Measurements from ENCODE around the gene PTRHD1. TPM values are rescaled to one million over a fixed set of nuclear protein-coding genes. Genes with fewer than 3 reads are reported as not detected.

PTRHD1 gene
- total RNA-seq, 1 experiment from 2014 or later = 35.1 TPM

DNA sequence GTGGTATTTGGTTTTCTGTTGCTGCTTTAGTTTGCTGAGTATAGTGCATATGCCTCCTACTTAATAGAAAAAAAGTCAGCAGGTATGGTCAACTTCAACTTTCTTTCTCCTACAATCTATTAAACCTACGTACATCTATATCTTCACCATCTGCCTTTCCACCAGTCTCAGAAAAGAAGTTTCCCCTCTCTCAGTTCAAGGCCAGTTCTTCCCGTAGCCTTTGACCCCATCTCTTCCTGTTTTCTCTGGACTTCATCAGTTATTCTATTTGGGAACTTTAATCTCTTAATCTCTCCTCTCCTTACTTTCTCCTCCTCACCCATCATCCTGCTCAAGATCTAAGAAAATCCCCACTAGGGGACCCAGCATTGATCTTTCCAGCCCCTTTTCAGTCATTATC, 5.7 kb downstream of the PTRHD1 start:
- BruUV-seq (replicated peaks) = no TSS peak
- Mint-ChIP-seq H3K27ac (ENCODE audit: low read depth, unreplicated experiment) (no peak overlapping the region), H3K4me3 (ENCODE audit: unreplicated experiment) (no peak overlapping the region), H3K9me3 (ENCODE audit: unreplicated experiment) (no peaks in the 10 kb centered on the region), H3K27me3 (ENCODE audit: insufficient read depth, unreplicated experiment) (no peaks in the 10 kb centered on the region), H3K4me1 (ENCODE audit: insufficient read depth, unreplicated experiment) (peaks cover 9% of the 10 kb centered on the region), H3K36me3 (ENCODE audit: insufficient read depth, unreplicated experiment) (peaks cover 10% of the 10 kb centered on the region)
- intact Hi-C loops (cut with micrococcal nuclease) = no loop called here
- no peak for DNase-seq (ENCODE audit: unreplicated experiment)
- TF ChIP-seq, protein P1, sequence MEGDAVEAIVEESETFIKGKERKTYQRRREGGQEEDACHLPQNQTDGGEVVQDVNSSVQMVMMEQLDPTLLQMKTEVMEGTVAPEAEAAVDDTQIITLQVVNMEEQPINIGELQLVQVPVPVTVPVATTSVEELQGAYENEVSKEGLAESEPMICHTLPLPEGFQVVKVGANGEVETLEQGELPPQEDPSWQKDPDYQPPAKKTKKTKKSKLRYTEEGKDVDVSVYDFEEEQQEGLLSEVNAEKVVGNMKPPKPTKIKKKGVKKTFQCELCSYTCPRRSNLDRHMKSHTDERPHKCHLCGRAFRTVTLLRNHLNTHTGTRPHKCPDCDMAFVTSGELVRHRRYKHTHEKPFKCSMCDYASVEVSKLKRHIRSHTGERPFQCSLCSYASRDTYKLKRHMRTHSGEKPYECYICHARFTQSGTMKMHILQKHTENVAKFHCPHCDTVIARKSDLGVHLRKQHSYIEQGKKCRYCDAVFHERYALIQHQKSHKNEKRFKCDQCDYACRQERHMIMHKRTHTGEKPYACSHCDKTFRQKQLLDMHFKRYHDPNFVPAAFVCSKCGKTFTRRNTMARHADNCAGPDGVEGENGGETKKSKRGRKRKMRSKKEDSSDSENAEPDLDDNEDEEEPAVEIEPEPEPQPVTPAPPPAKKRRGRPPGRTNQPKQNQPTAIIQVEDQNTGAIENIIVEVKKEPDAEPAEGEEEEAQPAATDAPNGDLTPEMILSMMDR (IDR thresholded peaks at IDR 0.05; ENCODE audit: unreplicated experiment) = no peak
- CTCF ChIA-PET = no interaction called here
- POLR2A ChIA-PET = no interaction called here

GRCh38 chr2:24785671-24786321, 7.4 kb downstream of the PTRHD1 start:
- peaks cover 5% of the 10 kb centered on the region for H3K27me3 Mint-ChIP-seq (ENCODE audit: insufficient read depth, unreplicated experiment)
- ChIA-PET POLR2A (no interaction called here), CTCF (interaction anchor here (0.6 kb wide), 1 partner anchor 273 kb away, joined by 3 read pairs; no protein-coding TSS in a partner anchor)
- no peak overlapping the region for H3K4me3 Mint-ChIP-seq (ENCODE audit: unreplicated experiment)
- H3K9me3 Mint-ChIP-seq (ENCODE audit: unreplicated experiment) = peaks cover 5% of the 10 kb centered on the region
- intact Hi-C loops (cut with micrococcal nuclease) = no loop called here
- DNase-seq (ENCODE audit: unreplicated experiment) = no peak
- H3K27ac Mint-ChIP-seq (ENCODE audit: low read depth, unreplicated experiment) = no peak overlapping the region
- no TSS peak for BruUV-seq (replicated peaks)
- peaks cover 10% of the 10 kb centered on the region for H3K36me3 Mint-ChIP-seq (ENCODE audit: insufficient read depth, unreplicated experiment)
- TF ChIP-seq, protein P1 (IDR thresholded peaks at IDR 0.05; ENCODE audit: unreplicated experiment) = no peak
- no peaks in the 10 kb centered on the region for H3K4me1 Mint-ChIP-seq (ENCODE audit: insufficient read depth, unreplicated experiment)

- intact Hi-C loops (cut with micrococcal nuclease) = no loop called here
- Mint-ChIP-seq H3K27ac (ENCODE audit: low read depth, unreplicated experiment) (no peak overlapping the region), H3K36me3 (ENCODE audit: insufficient read depth, unreplicated experiment) (no peaks in the 10 kb centered on the region), H3K27me3 (ENCODE audit: insufficient read depth, unreplicated experiment) (peaks cover 10% of the 10 kb centered on the region), H3K9me3 (ENCODE audit: unreplicated experiment) (peaks cover 11% of the 10 kb centered on the region), H3K4me3 (ENCODE audit: unreplicated experiment) (no peak overlapping the region), H3K4me1 (ENCODE audit: insufficient read depth, unreplicated experiment) (no peaks in the 10 kb centered on the region)
- ChIA-PET CTCF (interaction anchor here (1.2 to 1.8 kb wide), 2 partner anchors 9 to 15 kb away, joined by 3 to 10 read pairs; partner anchors contain the start of genes CENPO and PTRHD1), POLR2A (interaction anchor here (0.6 kb wide), 1 partner anchor 507 kb away, joined by 4 read pairs; no protein-coding TSS in a partner anchor)
- no TSS peak for BruUV-seq (replicated peaks)
- TF ChIP-seq, protein P1 (IDR thresholded peaks at IDR 0.05; ENCODE audit: unreplicated experiment) = no peak
- no peak for DNase-seq (ENCODE audit: unreplicated experiment)
These were observed 9.6 kb downstream of the PTRHD1 start for GRCh38 chr2:24783641-24784040.

DNA sequence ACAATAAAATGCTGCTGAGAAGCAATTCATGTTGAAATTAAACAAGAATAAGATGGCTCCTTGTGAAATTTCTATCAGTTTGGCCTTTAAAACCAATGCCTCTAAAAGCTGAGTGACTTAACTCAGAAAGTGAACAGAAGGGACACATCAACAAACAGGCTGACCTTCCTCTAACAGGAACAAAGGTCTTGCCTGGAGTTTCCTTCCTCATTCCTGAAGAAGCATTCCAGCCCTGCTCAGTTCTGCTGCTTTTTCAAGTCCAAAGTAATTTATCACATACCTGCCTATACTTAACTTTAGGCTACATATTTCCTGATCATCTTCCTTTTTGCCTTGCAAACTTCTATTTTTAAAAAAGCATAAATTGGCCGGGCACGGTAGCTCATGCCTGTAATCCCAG, 14.1 kb downstream of the PTRHD1 start:
- peaks cover 10% of the 10 kb centered on the region for H3K27me3 Mint-ChIP-seq (ENCODE audit: insufficient read depth, unreplicated experiment)

More for the DNA sequence above, 14.1 kb downstream of the PTRHD1 start:
- no peak overlapping the region for H3K27ac Mint-ChIP-seq (ENCODE audit: low read depth, unreplicated experiment)
- no peak for DNase-seq (ENCODE audit: unreplicated experiment)
- ChIA-PET CTCF (interaction anchor here (0.6 to 3.1 kb wide), 5 partner anchors 12 to 615 kb away, joined by 3 to 15 read pairs (median 3); partner anchors contain the start of genes CENPO and PTRHD1), POLR2A (interaction anchor here (0.7 to 1.4 kb wide), 3 partner anchors 9 to 1654 kb away, joined by 3 to 6 read pairs (median 3); no protein-coding TSS in a partner anchor)
- peaks cover 11% of the 10 kb centered on the region for H3K9me3 Mint-ChIP-seq (ENCODE audit: unreplicated experiment)
- no peak overlapping the region for H3K4me3 Mint-ChIP-seq (ENCODE audit: unreplicated experiment)
- TF ChIP-seq, protein P1 (IDR thresholded peaks at IDR 0.05; ENCODE audit: unreplicated experiment) = no peak
- intact Hi-C loops (cut with micrococcal nuclease) = no loop called here
- H3K4me1 Mint-ChIP-seq (ENCODE audit: insufficient read depth, unreplicated experiment) = no peaks in the 10 kb centered on the region
- BruUV-seq (replicated peaks) = no TSS peak
- no peaks in the 10 kb centered on the region for H3K36me3 Mint-ChIP-seq (ENCODE audit: insufficient read depth, unreplicated experiment)

Data from MCF 10A (cell line).